K562 (cell line): ENCODE data around the gene TBX6. TPM values are rescaled to one million over a fixed set of nuclear protein-coding genes. Genes with fewer than 3 reads are reported as not detected.

ENCODE experiments used
- DPF2 ChIP-seq: fragments of 450-650 bp; IDR thresholded peaks from 2 replicates; pipeline ENCODE4 v1.6.1; 2016
- GTF2A2 ChIP-seq: IDR thresholded peaks from 2 replicates; pipeline ENCODE4 v1.6.1; 2016; ENCODE audit warnings: mild to moderate bottlenecking, missing genetic modification characterization, missing compliant biosample characterization
- HDAC2 ChIP-seq: fragments of 450-650 bp; IDR thresholded peaks from 2 replicates; pipeline ENCODE4 v1.6.1; 2016; ENCODE audit warnings: mild to moderate bottlenecking
- PYGO2 ChIP-seq: fragments of 450-650 bp; IDR thresholded peaks from 2 replicates; pipeline ENCODE4 v1.6.1; 2016; ENCODE audit warnings: mild to moderate bottlenecking, missing genetic modification characterization, moderate library complexity, missing compliant biosample characterization
- ZNF766 ChIP-seq: fragments of 200-800 bp; sonication (Bioruptor generic); conservative IDR thresholded peaks from 2 replicates; pipeline ENCODE4 v1.6.1; 2016; ENCODE audit warnings: missing genetic modification characterization, missing compliant biosample characterization
- polyA plus RNA-seq, 8 experiments: library from polyadenylated mRNA; depleted of rRNA in 4 of 8; stranded (reverse) in 5 of 8; unstranded in 3 of 8; fragments of >200 nt; fragmentation: Nextera tagmentation in 2 of 8; fragmentation: Illumina TruSeq in 1 of 8; extraction: Ambion mirVana in 2 of 8; extraction: Trizol in 1 of 8; gene quantifications; 2 replicates each; pipeline versions ENCODE4 v1.2.1 to v1.2.3, GENCODE V29; 2011 to 2014; ENCODE audit warnings: inconsistent platforms in 1 of 8, missing spikeins in 1 of 8
- total RNA-seq, 7 experiments: library from RNA; depleted of rRNA in 6 of 7; stranded (reverse); fragments of >200 nt in 6 of 7; fragmentation: Illumina TruSeq in 2 of 7; extraction: Trizol in 2 of 7; gene quantifications; 2 replicates each; pipeline versions ENCODE4 v1.2.1 to v1.2.3, GENCODE V29; 2011 to 2021; ENCODE audit warnings: low replicate concordance in 1 of 7
- TF ChIP-seq, protein P1 (sequence below): fragments of 200-800 bp; sonication (Bioruptor generic); IDR thresholded peaks from 2 replicates; pipeline ENCODE4 v1.6.1; 2017; ENCODE audit warnings: missing genetic modification characterization, missing compliant biosample characterization
- TF ChIP-seq, protein P2 (sequence below), 2 experiments: fragments of 250-450 bp in 1 of 2; fragments of 450-650 bp in 1 of 2; sonication (Bioruptor Pico) in 1 of 2; IDR thresholded peaks; 2 replicates each; pipeline versions ENCODE4 v1.6.1 to v1.8.0; 2016 to 2021; ENCODE audit warnings: mild to moderate bottlenecking in 2 of 2, moderate library complexity in 2 of 2, missing compliant biosample characterization in 1 of 2, missing genetic modification characterization in 1 of 2
- TF ChIP-seq, protein P3 (sequence below), 2 experiments: fragments of 450-650 bp; conservative IDR thresholded peaks; 2 replicates each; pipeline ENCODE4 v1.6.1; 2017; ENCODE audit warnings: mild to moderate bottlenecking in 2 of 2, moderate library complexity in 2 of 2
- TF ChIP-seq, protein P4 (sequence below): sonication (generic); formaldehyde crosslinking; IDR thresholded peaks from 2 replicates; pipeline ENCODE4 v1.8.0; 2022; ENCODE audit warnings: mild to moderate bottlenecking, missing genetic modification reagents
- TF ChIP-seq, protein P5 (sequence below): fragments of 450-650 bp; formaldehyde crosslinking; IDR thresholded peaks from 2 replicates; pipeline ENCODE4 v1.4.0; 2022; ENCODE audit warnings: missing genetic modification characterization

The TBX6 gene
- total and polyA plus RNA-seq, 9 of the 15 experiments (the other 6 are each of a cell fraction or from before 2014, with no cell fraction given), result 0.07 to 0.58 (median 0.11) TPM; not detected in 2

DNA sequence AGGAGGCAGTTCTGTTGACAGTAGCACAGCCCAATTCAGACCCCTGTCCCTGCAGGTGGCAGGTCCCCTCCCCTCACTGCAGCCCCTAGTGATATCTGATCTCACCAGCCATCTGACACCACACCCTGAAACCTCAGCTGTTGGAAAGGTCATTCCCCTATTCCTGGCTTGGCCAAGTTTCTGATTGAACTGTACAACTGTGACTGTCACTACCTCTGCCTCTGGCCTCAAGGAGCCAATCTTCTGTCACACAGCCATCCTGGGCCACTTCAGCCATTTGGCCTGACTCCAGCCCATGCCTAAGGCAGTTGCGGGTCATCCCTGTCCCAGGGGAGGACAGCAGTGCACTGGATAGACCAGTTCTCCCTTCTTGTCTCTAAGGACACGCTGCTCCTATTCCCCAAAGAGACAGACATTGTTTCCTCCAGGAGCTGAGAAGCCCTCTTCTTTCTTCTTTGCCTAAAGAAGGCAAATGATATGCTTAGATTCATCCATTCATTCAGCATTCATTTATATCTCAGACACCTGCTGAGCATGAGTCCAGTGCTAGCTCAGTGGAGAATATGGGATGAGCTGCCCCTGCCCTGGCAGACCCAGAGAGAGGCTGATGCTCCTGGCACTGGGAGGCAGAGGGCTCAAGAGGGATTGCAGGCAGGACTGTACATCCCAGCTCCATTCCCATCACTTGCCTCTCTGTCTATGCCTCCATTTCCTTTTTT is 30.7 kb downstream of the TBX6 start (continued):
- TF ChIP-seq, protein P1, sequence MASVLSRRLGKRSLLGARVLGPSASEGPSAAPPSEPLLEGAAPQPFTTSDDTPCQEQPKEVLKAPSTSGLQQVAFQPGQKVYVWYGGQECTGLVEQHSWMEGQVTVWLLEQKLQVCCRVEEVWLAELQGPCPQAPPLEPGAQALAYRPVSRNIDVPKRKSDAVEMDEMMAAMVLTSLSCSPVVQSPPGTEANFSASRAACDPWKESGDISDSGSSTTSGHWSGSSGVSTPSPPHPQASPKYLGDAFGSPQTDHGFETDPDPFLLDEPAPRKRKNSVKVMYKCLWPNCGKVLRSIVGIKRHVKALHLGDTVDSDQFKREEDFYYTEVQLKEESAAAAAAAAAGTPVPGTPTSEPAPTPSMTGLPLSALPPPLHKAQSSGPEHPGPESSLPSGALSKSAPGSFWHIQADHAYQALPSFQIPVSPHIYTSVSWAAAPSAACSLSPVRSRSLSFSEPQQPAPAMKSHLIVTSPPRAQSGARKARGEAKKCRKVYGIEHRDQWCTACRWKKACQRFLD (CRISPR knock-in tag), result no peak
- TF ChIP-seq DPF2 (0 out of 2 replicates have a peak, but pooled peaks have one; percentile 31), GTF2A2 (tag) (no peak), HDAC2 (peak; percentile 84), ZNF766 (CRISPR knock-in tag) (no peak), PYGO2 (tag) (no peak)
- TF ChIP-seq, protein P2, sequence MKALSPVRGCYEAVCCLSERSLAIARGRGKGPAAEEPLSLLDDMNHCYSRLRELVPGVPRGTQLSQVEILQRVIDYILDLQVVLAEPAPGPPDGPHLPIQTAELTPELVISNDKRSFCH (CRISPR knock-in tag; IDR thresholded peaks at IDR 0.05), result no peak
- TF ChIP-seq, protein P2 (tag; IDR thresholded peaks at IDR 0.05), result peak; percentile 95
- TF ChIP-seq, protein P3, sequence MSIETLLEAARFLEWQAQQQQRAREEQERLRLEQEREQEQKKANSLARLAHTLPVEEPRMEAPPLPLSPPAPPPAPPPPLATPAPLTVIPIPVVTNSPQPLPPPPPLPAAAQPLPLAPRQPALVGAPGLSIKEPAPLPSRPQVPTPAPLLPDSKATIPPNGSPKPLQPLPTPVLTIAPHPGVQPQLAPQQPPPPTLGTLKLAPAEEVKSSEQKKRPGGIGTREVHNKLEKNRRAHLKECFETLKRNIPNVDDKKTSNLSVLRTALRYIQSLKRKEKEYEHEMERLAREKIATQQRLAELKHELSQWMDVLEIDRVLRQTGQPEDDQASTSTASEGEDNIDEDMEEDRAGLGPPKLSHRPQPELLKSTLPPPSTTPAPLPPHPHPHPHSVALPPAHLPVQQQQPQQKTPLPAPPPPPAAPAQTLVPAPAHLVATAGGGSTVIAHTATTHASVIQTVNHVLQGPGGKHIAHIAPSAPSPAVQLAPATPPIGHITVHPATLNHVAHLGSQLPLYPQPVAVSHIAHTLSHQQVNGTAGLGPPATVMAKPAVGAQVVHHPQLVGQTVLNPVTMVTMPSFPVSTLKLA (conservative IDR thresholded peaks at IDR 0.05), result no peak
- TF ChIP-seq, protein P4, sequence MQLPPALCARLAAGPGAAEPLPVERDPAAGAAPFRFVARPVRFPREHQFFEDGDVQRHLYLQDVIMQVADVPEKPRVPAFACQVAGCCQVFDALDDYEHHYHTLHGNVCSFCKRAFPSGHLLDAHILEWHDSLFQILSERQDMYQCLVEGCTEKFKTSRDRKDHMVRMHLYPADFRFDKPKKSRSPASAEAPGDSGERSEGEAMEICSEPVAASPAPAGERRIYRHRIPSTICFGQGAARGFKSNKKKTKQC (CRISPR knock-in tag), result no peak
- TF ChIP-seq, protein P5, sequence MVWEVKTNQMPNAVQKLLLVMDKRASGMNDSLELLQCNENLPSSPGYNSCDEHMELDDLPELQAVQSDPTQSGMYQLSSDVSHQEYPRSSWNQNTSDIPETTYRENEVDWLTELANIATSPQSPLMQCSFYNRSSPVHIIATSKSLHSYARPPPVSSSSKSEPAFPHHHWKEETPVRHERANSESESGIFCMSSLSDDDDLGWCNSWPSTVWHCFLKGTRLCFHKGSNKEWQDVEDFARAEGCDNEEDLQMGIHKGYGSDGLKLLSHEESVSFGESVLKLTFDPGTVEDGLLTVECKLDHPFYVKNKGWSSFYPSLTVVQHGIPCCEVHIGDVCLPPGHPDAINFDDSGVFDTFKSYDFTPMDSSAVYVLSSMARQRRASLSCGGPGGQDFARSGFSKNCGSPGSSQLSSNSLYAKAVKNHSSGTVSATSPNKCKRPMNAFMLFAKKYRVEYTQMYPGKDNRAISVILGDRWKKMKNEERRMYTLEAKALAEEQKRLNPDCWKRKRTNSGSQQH, result no peak
